WTC11 (cell line): ENCODE data around the gene KIFC1. TPM values are rescaled to one million over a fixed set of nuclear protein-coding genes. Genes with fewer than 3 reads are reported as not detected.

Experiments used
- ATAC-seq: fragments of 200-7000 bp; cut with Tn5 transposase; 2 replicates; pipeline ENCODE4 v1.10.0; 2021; ENCODE audit warnings: mild to moderate bottlenecking, moderate library complexity
- Bru-seq: library from RNA; stranded (reverse); fragments of 400-500 nt; gene quantifications from one replicate; lab custom pipeline; 2021; lab: Mats Ljungman, UMichigan
- CTCF ChIA-PET: fragments of 300-600 bp; sonication (Branson Sonifier 250); formaldehyde crosslinking; loops from one replicate; lab custom pipeline; 2021; ENCODE audit warnings: antibody characterized with exemption; lab: Charles Lee
- POLR2A ChIA-PET: fragments of 350-600 bp; sonication (Branson Sonifier 250); formaldehyde crosslinking; loops from one replicate; lab custom pipeline; 2021; ENCODE audit warnings: antibody characterized with exemption; lab: Charles Lee
- DNase-seq: peaks from one replicate; pipeline ENCODE4 v3.0.0; 2021; ENCODE audit warnings: low spot score
- H3K27ac Mint-ChIP-seq: 2 replicates; pipeline ENCODE4 v1.8.0; 2021; ENCODE audit warnings: mixed read lengths
- H3K27me3 Mint-ChIP-seq: 2 replicates; pipeline ENCODE4 v1.8.0; 2021; ENCODE audit warnings: low read depth, mild to moderate bottlenecking, moderate library complexity, mixed read lengths
- H3K36me3 Mint-ChIP-seq: 2 replicates; pipeline ENCODE4 v1.8.0; 2021; ENCODE audit warnings: mixed read lengths
- H3K4me1 Mint-ChIP-seq: 2 replicates; pipeline ENCODE4 v1.8.0; 2022; ENCODE audit warnings: mixed read lengths
- H3K4me3 Mint-ChIP-seq: 2 replicates; pipeline ENCODE4 v1.8.0; 2021; ENCODE audit warnings: mild to moderate bottlenecking, moderate library complexity, mixed read lengths
- H3K9me3 Mint-ChIP-seq: 2 replicates; pipeline ENCODE4 v1.8.0; 2021; ENCODE audit warnings: mixed read lengths
- ATF1 ChIP-seq: sonication (generic); formaldehyde crosslinking; IDR thresholded peaks from 2 replicates; pipeline ENCODE4 v1.8.1; 2023; ENCODE audit warnings: mild to moderate bottlenecking, moderate library complexity, missing genetic modification reagents
- CREM ChIP-seq: sonication (generic); formaldehyde crosslinking; IDR thresholded peaks from 2 replicates; pipeline ENCODE4 v1.8.1; 2022; ENCODE audit warnings: mild to moderate bottlenecking, missing genetic modification reagents, moderate library complexity
- E2F4 ChIP-seq: sonication (generic); formaldehyde crosslinking; IDR thresholded peaks from 2 replicates; pipeline ENCODE4 v1.8.1; 2022; ENCODE audit warnings: low read depth, mild to moderate bottlenecking, moderate library complexity, missing genetic modification reagents, borderline replicate concordance
- GABPB1 ChIP-seq: sonication (generic); formaldehyde crosslinking; IDR thresholded peaks from 2 replicates; pipeline ENCODE4 v1.8.1; 2023; ENCODE audit warnings: mild to moderate bottlenecking, missing genetic modification reagents
- HMGXB4 ChIP-seq: sonication (generic); formaldehyde crosslinking; IDR thresholded peaks from 2 replicates; pipeline ENCODE4 v1.8.1; 2023; ENCODE audit warnings: mild to moderate bottlenecking, moderate library complexity, missing genetic modification reagents
- NFYB ChIP-seq: sonication (generic); formaldehyde crosslinking; conservative IDR thresholded peaks from 2 replicates; pipeline ENCODE4 v1.8.0; 2022; ENCODE audit warnings: low read depth, missing genetic modification reagents
- NR3C1 ChIP-seq: sonication (generic); formaldehyde crosslinking; conservative IDR thresholded peaks from 2 replicates; pipeline ENCODE4 v1.8.1; 2023; ENCODE audit warnings: low read depth, mild to moderate bottlenecking, missing genetic modification reagents
- TCF7 ChIP-seq: sonication (generic); formaldehyde crosslinking; IDR thresholded peaks from 2 replicates; pipeline ENCODE4 v1.8.0; 2022; ENCODE audit warnings: mild to moderate bottlenecking, low read depth, missing genetic modification reagents, moderate library complexity
- TEAD1 ChIP-seq: sonication (generic); formaldehyde crosslinking; IDR thresholded peaks from 2 replicates; pipeline ENCODE4 v1.8.0; 2022; ENCODE audit warnings: mild to moderate bottlenecking, missing genetic modification reagents
- USF1 ChIP-seq: sonication (generic); formaldehyde crosslinking; IDR thresholded peaks from 2 replicates; pipeline ENCODE4 v1.8.0; 2022; ENCODE audit warnings: mild to moderate bottlenecking, missing genetic modification reagents
- long read RNA-seq, 3 experiments: library from RNA in 1 of 3; library from capped mRNA in 1 of 3; library from polyadenylated mRNA in 1 of 3; unstranded in 2 of 3; stranded (forward) in 1 of 3; transcript quantifications; one replicate each; pipeline ENCODE4 v2.0.0, GENCODE V29; 2021
- total RNA-seq: library from RNA; stranded (reverse); gene quantifications from 3 replicates; pipeline ENCODE4 v1.2.3, GENCODE V29; 2021
- TF ChIP-seq, protein P1 (sequence below): sonication (generic); formaldehyde crosslinking; conservative IDR thresholded peaks from 2 replicates; pipeline ENCODE4 v1.8.1; 2023; ENCODE audit warnings: mild to moderate bottlenecking, low read depth, missing genetic modification reagents, moderate library complexity
- TF ChIP-seq, protein P2 (sequence below): sonication (generic); formaldehyde crosslinking; IDR thresholded peaks from 2 replicates; pipeline ENCODE4 v1.8.0; 2022; ENCODE audit warnings: mild to moderate bottlenecking, missing genetic modification reagents
- TF ChIP-seq, protein P3 (sequence below): sonication (generic); formaldehyde crosslinking; IDR thresholded peaks from 2 replicates; pipeline ENCODE4 v1.8.0; 2023; ENCODE audit warnings: missing genetic modification reagents
- TF ChIP-seq, protein P4 (sequence below): fragments of 250-450 bp; sonication (Bioruptor Pico); conservative IDR thresholded peaks from 2 replicates; pipeline ENCODE4 v1.9.0; 2021; ENCODE audit warnings: mild to moderate bottlenecking
- TF ChIP-seq, protein P5 (sequence below): sonication (generic); formaldehyde crosslinking; IDR thresholded peaks from 2 replicates; pipeline ENCODE4 v1.8.1; 2022; ENCODE audit warnings: mild to moderate bottlenecking, moderate library complexity, missing genetic modification reagents
- TF ChIP-seq, protein P6 (sequence below): sonication (generic); formaldehyde crosslinking; IDR thresholded peaks from 2 replicates; pipeline ENCODE4 v1.8.1; 2022; ENCODE audit warnings: mild to moderate bottlenecking, missing genetic modification reagents, moderate library complexity, borderline replicate concordance

The KIFC1 gene, protein sequence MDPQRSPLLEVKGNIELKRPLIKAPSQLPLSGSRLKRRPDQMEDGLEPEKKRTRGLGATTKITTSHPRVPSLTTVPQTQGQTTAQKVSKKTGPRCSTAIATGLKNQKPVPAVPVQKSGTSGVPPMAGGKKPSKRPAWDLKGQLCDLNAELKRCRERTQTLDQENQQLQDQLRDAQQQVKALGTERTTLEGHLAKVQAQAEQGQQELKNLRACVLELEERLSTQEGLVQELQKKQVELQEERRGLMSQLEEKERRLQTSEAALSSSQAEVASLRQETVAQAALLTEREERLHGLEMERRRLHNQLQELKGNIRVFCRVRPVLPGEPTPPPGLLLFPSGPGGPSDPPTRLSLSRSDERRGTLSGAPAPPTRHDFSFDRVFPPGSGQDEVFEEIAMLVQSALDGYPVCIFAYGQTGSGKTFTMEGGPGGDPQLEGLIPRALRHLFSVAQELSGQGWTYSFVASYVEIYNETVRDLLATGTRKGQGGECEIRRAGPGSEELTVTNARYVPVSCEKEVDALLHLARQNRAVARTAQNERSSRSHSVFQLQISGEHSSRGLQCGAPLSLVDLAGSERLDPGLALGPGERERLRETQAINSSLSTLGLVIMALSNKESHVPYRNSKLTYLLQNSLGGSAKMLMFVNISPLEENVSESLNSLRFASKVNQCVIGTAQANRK
- 79.5 to 97.3 TPM (median 83.7 TPM) in 3 replicates for total RNA-seq
- percentile 81 among the genes with signal in this experiment for Bru-seq, nascent RNA
- long read RNA-seq, experiment 1, transcript KIFC1-211 (11 exons, 2,706 nt), result major isoform, 286 of 396 reads
- long read RNA-seq, experiment 1, partial matches to known transcripts, result 55 of 396 reads
- long read RNA-seq, experiment 1, other reads (novel, unspliced or antisense), result 55 of 396 reads
- long read RNA-seq, experiment 2, transcript KIFC1-211 (11 exons, 2,706 nt), result major isoform, 44 of 125 reads
- long read RNA-seq, experiment 2, partial matches to known transcripts, result 64 of 125 reads
- long read RNA-seq, experiment 2, other reads (novel, unspliced or antisense), result 17 of 125 reads
- long read RNA-seq, experiment 3, transcript KIFC1-211 (11 exons, 2,706 nt), result major isoform, 50 of 65 reads
- long read RNA-seq, experiment 3, partial matches to known transcripts, result 9 of 65 reads
- long read RNA-seq, experiment 3, other reads (novel, unspliced or antisense), result 6 of 65 reads

GRCh38 chr6:33391278-33391921 lies at the start of gene KIFC1:
KIFC1 (plus strand) TSS chr6:33391823; CDS start chr6:33391986, 163 bp downstream.
- DNase-seq (peak; percentile 99), ATAC-seq (peak; percentile 96)
- H3K9me3 Mint-ChIP-seq, result no peaks in the 10 kb centered on the region
- ChIA-PET CTCF (interaction anchor here (0.7 to 2.7 kb wide), 10 partner anchors 9 to 93 kb away, joined by 3 to 21 read pairs (median 4); a partner anchor contains a TSS), POLR2A (interaction anchor here (1.3 kb wide), 1 partner anchor 114 kb away, joined by 4 read pairs; the partner anchor contains the start of gene B3GALT4)
- H3K27me3 Mint-ChIP-seq, result peaks cover 4% of the 10 kb centered on the region; the same call in 1 of the 2 replicates
- peaks cover 34% of the 10 kb centered on the region for H3K4me1 Mint-ChIP-seq
- H3K36me3 Mint-ChIP-seq, result peaks cover 9% of the 10 kb centered on the region; the same call in 1 of the 2 replicates
- H3K4me3 Mint-ChIP-seq, result peak within 1 kb of the TSS; percentile 96
- H3K27ac Mint-ChIP-seq, result peak within 1 kb of the TSS; percentile 99
- TF ChIP-seq TEAD1 (peak; percentile 64; the same call in 1 of the 2 replicates), GABPB1 (CRISPR knock-in tag) (peak; percentile 73), HMGXB4 (peak; percentile 82), NR3C1 (CRISPR knock-in tag) (no peak), TCF7 (CRISPR knock-in tag) (no peak), CREM (peak; percentile 80), NFYB (CRISPR knock-in tag) (peak; percentile 72), USF1 (CRISPR knock-in tag) (peak; percentile 75), ATF1 (CRISPR knock-in tag) (no peak), E2F4 (peak; percentile 94)
- TF ChIP-seq, protein P1, sequence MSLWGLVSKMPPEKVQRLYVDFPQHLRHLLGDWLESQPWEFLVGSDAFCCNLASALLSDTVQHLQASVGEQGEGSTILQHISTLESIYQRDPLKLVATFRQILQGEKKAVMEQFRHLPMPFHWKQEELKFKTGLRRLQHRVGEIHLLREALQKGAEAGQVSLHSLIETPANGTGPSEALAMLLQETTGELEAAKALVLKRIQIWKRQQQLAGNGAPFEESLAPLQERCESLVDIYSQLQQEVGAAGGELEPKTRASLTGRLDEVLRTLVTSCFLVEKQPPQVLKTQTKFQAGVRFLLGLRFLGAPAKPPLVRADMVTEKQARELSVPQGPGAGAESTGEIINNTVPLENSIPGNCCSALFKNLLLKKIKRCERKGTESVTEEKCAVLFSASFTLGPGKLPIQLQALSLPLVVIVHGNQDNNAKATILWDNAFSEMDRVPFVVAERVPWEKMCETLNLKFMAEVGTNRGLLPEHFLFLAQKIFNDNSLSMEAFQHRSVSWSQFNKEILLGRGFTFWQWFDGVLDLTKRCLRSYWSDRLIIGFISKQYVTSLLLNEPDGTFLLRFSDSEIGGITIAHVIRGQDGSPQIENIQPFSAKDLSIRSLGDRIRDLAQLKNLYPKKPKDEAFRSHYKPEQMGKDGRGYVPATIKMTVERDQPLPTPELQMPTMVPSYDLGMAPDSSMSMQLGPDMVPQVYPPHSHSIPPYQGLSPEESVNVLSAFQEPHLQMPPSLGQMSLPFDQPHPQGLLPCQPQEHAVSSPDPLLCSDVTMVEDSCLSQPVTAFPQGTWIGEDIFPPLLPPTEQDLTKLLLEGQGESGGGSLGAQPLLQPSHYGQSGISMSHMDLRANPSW (CRISPR knock-in tag), result no peak
- TF ChIP-seq, protein P2, sequence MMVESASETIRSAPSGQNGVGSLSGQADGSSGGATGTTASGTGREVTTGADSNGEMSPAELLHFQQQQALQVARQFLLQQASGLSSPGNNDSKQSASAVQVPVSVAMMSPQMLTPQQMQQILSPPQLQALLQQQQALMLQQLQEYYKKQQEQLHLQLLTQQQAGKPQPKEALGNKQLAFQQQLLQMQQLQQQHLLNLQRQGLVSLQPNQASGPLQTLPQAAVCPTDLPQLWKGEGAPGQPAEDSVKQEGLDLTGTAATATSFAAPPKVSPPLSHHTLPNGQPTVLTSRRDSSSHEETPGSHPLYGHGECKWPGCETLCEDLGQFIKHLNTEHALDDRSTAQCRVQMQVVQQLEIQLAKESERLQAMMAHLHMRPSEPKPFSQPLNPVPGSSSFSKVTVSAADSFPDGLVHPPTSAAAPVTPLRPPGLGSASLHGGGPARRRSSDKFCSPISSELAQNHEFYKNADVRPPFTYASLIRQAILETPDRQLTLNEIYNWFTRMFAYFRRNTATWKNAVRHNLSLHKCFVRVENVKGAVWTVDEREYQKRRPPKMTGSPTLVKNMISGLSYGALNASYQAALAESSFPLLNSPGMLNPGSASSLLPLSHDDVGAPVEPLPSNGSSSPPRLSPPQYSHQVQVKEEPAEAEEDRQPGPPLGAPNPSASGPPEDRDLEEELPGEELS, result peak; percentile 54; the same call in 1 of the 2 replicates
- TF ChIP-seq, protein P3, sequence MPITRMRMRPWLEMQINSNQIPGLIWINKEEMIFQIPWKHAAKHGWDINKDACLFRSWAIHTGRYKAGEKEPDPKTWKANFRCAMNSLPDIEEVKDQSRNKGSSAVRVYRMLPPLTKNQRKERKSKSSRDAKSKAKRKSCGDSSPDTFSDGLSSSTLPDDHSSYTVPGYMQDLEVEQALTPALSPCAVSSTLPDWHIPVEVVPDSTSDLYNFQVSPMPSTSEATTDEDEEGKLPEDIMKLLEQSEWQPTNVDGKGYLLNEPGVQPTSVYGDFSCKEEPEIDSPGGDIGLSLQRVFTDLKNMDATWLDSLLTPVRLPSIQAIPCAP, result 0 out of 2 replicates have a peak, but pooled peaks have one; percentile 64
- TF ChIP-seq, protein P4, sequence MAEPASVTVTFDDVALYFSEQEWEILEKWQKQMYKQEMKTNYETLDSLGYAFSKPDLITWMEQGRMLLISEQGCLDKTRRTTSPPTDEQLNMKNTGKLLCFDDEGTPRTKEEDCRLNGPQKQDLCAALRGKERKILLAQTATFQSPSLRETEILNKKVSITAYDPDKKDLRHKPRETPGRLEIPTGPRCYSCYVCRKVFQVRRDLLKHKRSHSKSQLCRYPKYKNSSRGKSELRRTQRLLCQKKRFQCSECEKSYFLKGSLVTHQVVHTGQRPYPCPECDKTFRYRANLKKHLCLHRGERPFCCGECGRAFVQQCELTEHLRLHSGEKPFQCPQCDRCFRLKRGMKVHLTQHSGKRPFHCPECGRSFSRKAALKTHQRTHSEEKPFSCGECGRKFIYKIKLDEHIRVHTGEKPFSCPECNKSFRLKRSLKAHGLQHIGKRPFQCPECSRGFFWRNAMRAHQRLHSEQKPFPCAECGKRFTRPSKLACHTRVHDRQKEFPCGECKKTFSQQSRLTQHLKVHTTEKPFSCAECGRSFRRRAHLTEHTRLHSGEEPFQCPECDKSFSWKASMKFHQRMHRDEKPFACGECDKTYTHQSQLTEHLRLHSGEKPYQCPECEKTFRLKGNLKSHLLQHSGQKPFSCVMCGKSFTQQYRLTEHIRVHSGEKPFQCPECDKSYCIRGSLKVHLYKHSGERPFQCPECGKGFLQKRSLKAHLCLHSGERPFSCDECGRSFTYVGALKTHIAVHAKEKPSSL (CRISPR knock-in tag), result no peak
- TF ChIP-seq, protein P5, sequence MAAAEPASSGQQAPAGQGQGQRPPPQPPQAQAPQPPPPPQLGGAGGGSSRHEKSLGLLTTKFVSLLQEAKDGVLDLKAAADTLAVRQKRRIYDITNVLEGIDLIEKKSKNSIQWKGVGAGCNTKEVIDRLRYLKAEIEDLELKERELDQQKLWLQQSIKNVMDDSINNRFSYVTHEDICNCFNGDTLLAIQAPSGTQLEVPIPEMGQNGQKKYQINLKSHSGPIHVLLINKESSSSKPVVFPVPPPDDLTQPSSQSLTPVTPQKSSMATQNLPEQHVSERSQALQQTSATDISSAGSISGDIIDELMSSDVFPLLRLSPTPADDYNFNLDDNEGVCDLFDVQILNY (CRISPR knock-in tag), result peak; percentile 91
- TF ChIP-seq, protein P6, sequence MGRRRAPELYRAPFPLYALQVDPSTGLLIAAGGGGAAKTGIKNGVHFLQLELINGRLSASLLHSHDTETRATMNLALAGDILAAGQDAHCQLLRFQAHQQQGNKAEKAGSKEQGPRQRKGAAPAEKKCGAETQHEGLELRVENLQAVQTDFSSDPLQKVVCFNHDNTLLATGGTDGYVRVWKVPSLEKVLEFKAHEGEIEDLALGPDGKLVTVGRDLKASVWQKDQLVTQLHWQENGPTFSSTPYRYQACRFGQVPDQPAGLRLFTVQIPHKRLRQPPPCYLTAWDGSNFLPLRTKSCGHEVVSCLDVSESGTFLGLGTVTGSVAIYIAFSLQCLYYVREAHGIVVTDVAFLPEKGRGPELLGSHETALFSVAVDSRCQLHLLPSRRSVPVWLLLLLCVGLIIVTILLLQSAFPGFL, result no peak; the same call in 1 of the 2 replicates
